ENCODE measurements around the gene DCAF11.

DNA sequence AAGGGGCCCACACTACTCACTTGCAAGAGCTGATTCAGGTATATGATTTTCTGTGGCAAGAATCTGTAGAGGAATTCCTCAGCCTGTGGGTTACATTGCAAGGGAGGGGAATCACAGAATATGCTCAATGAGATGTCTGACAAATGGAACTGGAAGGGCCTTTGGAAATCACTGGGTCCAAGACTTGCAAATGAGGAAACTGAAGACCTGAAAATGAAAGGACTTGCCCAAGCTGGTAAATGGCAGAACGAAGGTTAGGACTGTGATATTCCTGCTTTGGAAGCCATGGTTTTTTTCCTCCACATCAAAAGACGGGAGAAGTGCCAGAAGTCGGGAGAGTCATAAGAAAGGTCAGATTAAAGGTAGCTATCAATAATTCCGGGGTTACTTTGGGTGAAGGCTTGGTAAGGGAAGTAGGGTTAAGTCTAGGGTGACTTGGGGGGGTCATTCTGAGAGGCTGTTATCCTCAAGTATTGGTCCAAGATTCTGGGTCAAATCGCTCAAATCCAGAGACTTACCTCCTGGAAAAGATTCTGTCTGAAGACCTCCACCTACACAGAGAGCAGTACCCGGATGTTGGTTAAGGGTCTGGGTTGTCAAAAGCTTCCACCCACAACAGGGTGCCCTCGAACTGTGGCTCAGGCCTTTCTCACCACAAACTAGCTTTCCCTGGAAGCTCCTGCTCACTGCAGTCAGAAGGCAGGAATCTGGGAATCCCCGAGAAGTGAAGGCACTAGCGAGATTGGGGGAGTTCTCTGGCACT lies 31.3 kb downstream of the DCAF11 start:
- no peak for TF ChIP-seq CTCF (IDR thresholded peaks at IDR 0.05)
- no peak for TF ChIP-seq POLR2A (IDR thresholded peaks at IDR 0.05)

All from esophagus squamous epithelium (tissue), 4 donors.